HEK293T (cell line): Measurements from ENCODE around the gene TAC3.
"Not testable (repeated sequence)": the region's sequence is repeated elsewhere in the genome, so short reads cannot be mapped to it uniquely, and the experiment has no call there.

ENCODE experiments used
- CTCF ChIA-PET: fragments of 350-600 bp; formaldehyde crosslinking; extraction: SDS; loops from one replicate; lab custom pipeline; 2021; ENCODE audit warnings: antibody characterized with exemption, inconsistent platforms; lab: Yijun Ruan, JAX
- POLR2A ChIA-PET: fragments of 350-600 bp; formaldehyde crosslinking; extraction: SDS; loops from one replicate; lab custom pipeline; 2020; ENCODE audit warnings: antibody characterized with exemption, inconsistent platforms; lab: Yijun Ruan, JAX
- DNase-seq: peaks from one replicate; pipeline ENCODE4 v3.0.0; 2012; ENCODE audit warnings: mixed read lengths; ENCODE audit errors: extremely low spot score
- ARNT ChIP-seq: fragments of 450-650 bp; IDR thresholded peaks from 2 replicates; pipeline ENCODE4 v1.6.1; 2017; ENCODE audit warnings: mild to moderate bottlenecking
- BHLHE40 ChIP-seq: fragments of 450-650 bp; IDR thresholded peaks from 2 replicates; pipeline ENCODE4 v1.6.1; 2016; ENCODE audit warnings: mild to moderate bottlenecking, moderate library complexity, borderline replicate concordance
- CTBP1 ChIP-seq: fragments of 450-650 bp; IDR thresholded peaks from 2 replicates; pipeline ENCODE4 v1.6.1; 2016; ENCODE audit warnings: borderline replicate concordance
- ELF4 ChIP-seq: fragments of 450-650 bp; IDR thresholded peaks from 2 replicates; pipeline ENCODE4 v1.6.1; 2017; ENCODE audit warnings: antibody characterized with exemption
- FOXA1 ChIP-seq: fragments of 450-650 bp; IDR thresholded peaks from 2 replicates; pipeline ENCODE4 v1.6.1; 2016; ENCODE audit warnings: mild to moderate bottlenecking
- FOXK2 ChIP-seq: fragments of 450-650 bp; IDR thresholded peaks from 2 replicates; pipeline ENCODE4 v1.6.1; 2016; ENCODE audit warnings: mild to moderate bottlenecking
- FOXM1 ChIP-seq: fragments of 450-650 bp; IDR thresholded peaks from 2 replicates; pipeline ENCODE4 v1.6.1; 2017; ENCODE audit warnings: mild to moderate bottlenecking, borderline replicate concordance
- HDGF ChIP-seq: fragments of 450-650 bp; IDR thresholded peaks from 2 replicates; pipeline ENCODE4 v1.6.1; 2017; ENCODE audit warnings: antibody characterized with exemption, borderline replicate concordance
- L3MBTL2 ChIP-seq: fragments of 450-650 bp; conservative IDR thresholded peaks from 2 replicates; pipeline ENCODE4 v1.6.1; 2016; ENCODE audit warnings: mild to moderate bottlenecking
- LEF1 ChIP-seq: fragments of 450-650 bp; IDR thresholded peaks from 2 replicates; pipeline ENCODE4 v1.6.1; 2017; ENCODE audit warnings: mild to moderate bottlenecking, borderline replicate concordance
- PKNOX1 ChIP-seq: fragments of 450-650 bp; IDR thresholded peaks from 2 replicates; pipeline ENCODE4 v1.6.1; 2016
- SP1 ChIP-seq: fragments of 450-650 bp; IDR thresholded peaks from 2 replicates; pipeline ENCODE4 v1.6.1; 2017
- SUZ12 ChIP-seq: fragments of 450-650 bp; IDR thresholded peaks from 2 replicates; pipeline ENCODE4 v1.6.1; 2016; ENCODE audit warnings: mild to moderate bottlenecking
- TARDBP ChIP-seq: fragments of 450-650 bp; IDR thresholded peaks from 2 replicates; pipeline ENCODE4 v1.6.1; 2016
- ZNF384 ChIP-seq: fragments of 450-650 bp; IDR thresholded peaks from 2 replicates; pipeline ENCODE4 v1.6.1; 2016

Gene TAC3

GRCh38 chr12:57016348-57016747 is at the start of gene TAC3:
Gene TAC3 (minus strand): TSS chr12:57016529. CDS start chr12:57015797, 732 bp downstream.
- TF ChIP-seq ARNT (no peak), BHLHE40 (no peak), LEF1 (no peak), SUZ12 (no peak), SP1 (no peak), L3MBTL2 (no peak), HDGF (no peak), CTBP1 (no peak), FOXM1 (no peak), FOXK2 (no peak), FOXA1 (no peak), ELF4 (no peak), PKNOX1 (no peak)
- ChIA-PET CTCF (interaction anchor here (1.2 kb wide), 1 partner anchor 8 kb away, joined by 5 read pairs; no protein-coding TSS in a partner anchor), POLR2A (interaction anchor here (0.6 to 1.2 kb wide), 4 partner anchors 36 to 95 kb away, joined by 3 to 4 read pairs (median 3); partner anchors contain the start of genes NAB2 and STAT6)
- no peak for DNase-seq

- ChIA-PET CTCF (no interaction called here), POLR2A (no interaction called here)
- TF ChIP-seq LEF1 (no peak), ELF4 (no peak), PKNOX1 (no peak), ARNT (no peak), FOXM1 (no peak), HDGF (no peak)
- DNase-seq = no peak
These were observed 47.8 kb upstream of the TAC3 start for GRCh38 chr12:57063991-57064685.

GRCh38 chr12:57058454-57058853 is 42.1 kb upstream of the TAC3 start:
- CTCF ChIA-PET = no interaction called here
- POLR2A ChIA-PET = no interaction called here
- TF ChIP-seq CTBP1 (no peak), SUZ12 (no peak), HDGF (no peak), LEF1 (no peak), TARDBP (no peak)
- DNase-seq = no peak

GRCh38 chr12:57057067-57057751 is 40.9 kb upstream of the TAC3 start:
- ChIA-PET POLR2A (interaction anchor here (1.0 kb wide), 1 partner anchor 21 kb away, joined by 3 read pairs; the partner anchor contains the start of gene NEMP1), CTCF (interaction anchor here (0.6 kb wide), 1 partner anchor 223 kb away, joined by 3 read pairs; no protein-coding TSS in a partner anchor)
- no peak for DNase-seq
- TF ChIP-seq ZNF384 (no peak), ARNT (no peak), FOXK2 (no peak), L3MBTL2 (no peak), FOXM1 (no peak), ELF4 (no peak), HDGF (no peak), PKNOX1 (no peak)

GRCh38 chr12:57055824-57056223 is 39.5 kb upstream of the TAC3 start:
- no peak for DNase-seq
- POLR2A ChIA-PET = no interaction called here
- no peak for TF ChIP-seq FOXK2
- TF ChIP-seq L3MBTL2 = no peak
- CTCF ChIA-PET = no interaction called here

GRCh38 chr12:57053901-57054300 is 37.6 kb upstream of the TAC3 start:
- DNase-seq, CTCF ChIA-PET, POLR2A ChIA-PET: not testable (repeated sequence)

GRCh38 chr12:57053146-57053545 is 36.8 kb upstream of the TAC3 start:
- CTCF ChIA-PET, DNase-seq: not testable (repeated sequence)
- POLR2A ChIA-PET = interaction anchor here (1.1 kb wide), 1 partner anchor 26 kb away, joined by 3 read pairs; the partner anchor contains the start of gene NEMP1
